ENCODE results near the gene TMEM44.

TMEM44 gene

GRCh38 chr3:194592798-194593752 lies 40.1 kb downstream of the TMEM44 start (continued):
- peak; percentile 38 for TF ChIP-seq ZNF692 (tag by site-specific recombination; IDR thresholded peaks at IDR 0.05)
- no peak for TF ChIP-seq ZNF354C (tag by site-specific recombination; IDR thresholded peaks at IDR 0.05; ENCODE audit: borderline replicate concordance, low read depth)
- no peak for TF ChIP-seq ZNF280C (tag by site-specific recombination; IDR thresholded peaks at IDR 0.05)
- no peak for TF ChIP-seq ZSCAN4 (tag by site-specific recombination; IDR thresholded peaks at IDR 0.05)
- TF ChIP-seq ZNF169 (tag by site-specific recombination; IDR thresholded peaks at IDR 0.05), result no peak
- TF ChIP-seq ZNF561 (tag by site-specific recombination; IDR thresholded peaks at IDR 0.05; ENCODE audit: borderline replicate concordance), result no peak
- no peak for TF ChIP-seq ZNF174 (tag by site-specific recombination; IDR thresholded peaks at IDR 0.05)
- no peak for TF ChIP-seq ZBTB7A (tag by site-specific recombination; IDR thresholded peaks at IDR 0.05; ENCODE audit: low read depth)
- no peak for TF ChIP-seq ZNF157 (tag by site-specific recombination; IDR thresholded peaks at IDR 0.05)
- no peak for TF ChIP-seq ZNF560 (tag by site-specific recombination; IDR thresholded peaks at IDR 0.05; ENCODE audit: borderline replicate concordance)
- no peak for TF ChIP-seq ZNF239 (tag by site-specific recombination; IDR thresholded peaks at IDR 0.05)
- TF ChIP-seq CTCF (tag by site-specific recombination; IDR thresholded peaks at IDR 0.05), result no peak
- TF ChIP-seq ZNF707 (tag by site-specific recombination; IDR thresholded peaks at IDR 0.05), result no peak
- TF ChIP-seq ZNF19 (tag by site-specific recombination; IDR thresholded peaks at IDR 0.05; ENCODE audit: low read depth), result no peak
- TF ChIP-seq ZNF843 (tag by site-specific recombination; IDR thresholded peaks at IDR 0.05), result peak; percentile 88
- TF ChIP-seq ZNF76 (tag by site-specific recombination; IDR thresholded peaks at IDR 0.05; ENCODE audit: borderline replicate concordance, low read depth), result no peak
- TF ChIP-seq ZFP3 (tag by site-specific recombination; IDR thresholded peaks at IDR 0.05; ENCODE audit: low read depth), result no peak
- TF ChIP-seq ZNF341 (tag by site-specific recombination; IDR thresholded peaks at IDR 0.05; ENCODE audit: low read depth), result no peak
- no peak for TF ChIP-seq ZBTB20 (tag by site-specific recombination; IDR thresholded peaks at IDR 0.05)
- no peak for TF ChIP-seq ZNF837 (tag by site-specific recombination; IDR thresholded peaks at IDR 0.05)
- no peak for TF ChIP-seq KLF9 (tag by site-specific recombination; IDR thresholded peaks at IDR 0.05; ENCODE audit: low read depth)
- no peak for TF ChIP-seq SALL2 (tag by site-specific recombination; IDR thresholded peaks at IDR 0.05; ENCODE audit: borderline replicate concordance)
- peak; percentile 64; the same call in 1 of the 2 replicates for TF ChIP-seq ZBTB21 (tag by site-specific recombination; IDR thresholded peaks at IDR 0.05)
- no peak for TF ChIP-seq ZFHX2 (tag by site-specific recombination; conservative IDR thresholded peaks at IDR 0.05)
- no peak for TF ChIP-seq ZNF133 (tag by site-specific recombination; IDR thresholded peaks at IDR 0.05)
- no peak for TF ChIP-seq ZNF138 (tag by site-specific recombination; IDR thresholded peaks at IDR 0.05; ENCODE audit: borderline replicate concordance)
- no peak for TF ChIP-seq ZNF37A (tag by site-specific recombination; IDR thresholded peaks at IDR 0.05)
- no peak for TF ChIP-seq ZNF221 (tag by site-specific recombination; IDR thresholded peaks at IDR 0.05; ENCODE audit: borderline replicate concordance)
- no peak for TF ChIP-seq ZSCAN23 (tag by site-specific recombination; IDR thresholded peaks at IDR 0.05)
- TF ChIP-seq ZNF585B (tag by site-specific recombination; IDR thresholded peaks at IDR 0.05), result no peak
- no peak for TF ChIP-seq PRDM1 (tag by site-specific recombination; IDR thresholded peaks at IDR 0.05)
- no peak for TF ChIP-seq ZNF48 (tag by site-specific recombination; IDR thresholded peaks at IDR 0.05)
- TF ChIP-seq ZNF473 (tag by site-specific recombination; IDR thresholded peaks at IDR 0.05), result no peak
- no peak for TF ChIP-seq ZNF792 (tag by site-specific recombination; IDR thresholded peaks at IDR 0.05)
- TF ChIP-seq EGR2 (tag by site-specific recombination; IDR thresholded peaks at IDR 0.05; ENCODE audit: low read depth), result no peak
- peak; percentile 88 for TF ChIP-seq ZNF629 (tag by site-specific recombination; IDR thresholded peaks at IDR 0.05)

All from HEK293 (cell line).